ENCODE data around the gene NXPE2. TPM values are rescaled to one million over a fixed set of nuclear protein-coding genes. Genes with fewer than 3 reads are reported as not detected.
A peak's percentile ranks its signal among the peaks of the same experiment; 100 is the strongest.

NXPE2 gene
- total RNA-seq, 1 donor from 2014 or later: not detected

- no peak overlapping the region for H3K4me3 Mint-ChIP-seq
- H3K4me1 ChIP-seq: no peaks in the 10 kb centered on the region
- no peak overlapping the region for H3K27ac ChIP-seq
- DNase-seq (ENCODE audit: low spot score): no peak
- peaks cover 5% of the 10 kb centered on the region for H3K27me3 Mint-ChIP-seq (ENCODE audit: insufficient read depth, low read depth)
- H3K27me3 ChIP-seq: no peaks in the 10 kb centered on the region
- peaks cover 4% of the 10 kb centered on the region for H3K36me3 Mint-ChIP-seq
- no peaks in the 10 kb centered on the region for H3K36me3 ChIP-seq
- no peaks in the 10 kb centered on the region for H3K79me2 ChIP-seq (ENCODE audit: low read depth)
- no peak overlapping the region for H2AFZ ChIP-seq (replicated peaks)
- no peaks in the 10 kb centered on the region for H4K20me1 ChIP-seq (ENCODE audit: low read depth)
- no peak overlapping the region for H3K4me3 ChIP-seq
- H3K27ac Mint-ChIP-seq: no peak overlapping the region
- peaks cover 22% of the 10 kb centered on the region for H3K9me3 ChIP-seq (ENCODE audit: low read depth)
- H3K4me1 Mint-ChIP-seq: no peaks in the 10 kb centered on the region
- TF ChIP-seq EZH2phosphoT487 (IDR thresholded peaks at IDR 0.05) (no peak), EZH2 (IDR thresholded peaks at IDR 0.05) (no peak)
- TF ChIP-seq, protein P1, sequence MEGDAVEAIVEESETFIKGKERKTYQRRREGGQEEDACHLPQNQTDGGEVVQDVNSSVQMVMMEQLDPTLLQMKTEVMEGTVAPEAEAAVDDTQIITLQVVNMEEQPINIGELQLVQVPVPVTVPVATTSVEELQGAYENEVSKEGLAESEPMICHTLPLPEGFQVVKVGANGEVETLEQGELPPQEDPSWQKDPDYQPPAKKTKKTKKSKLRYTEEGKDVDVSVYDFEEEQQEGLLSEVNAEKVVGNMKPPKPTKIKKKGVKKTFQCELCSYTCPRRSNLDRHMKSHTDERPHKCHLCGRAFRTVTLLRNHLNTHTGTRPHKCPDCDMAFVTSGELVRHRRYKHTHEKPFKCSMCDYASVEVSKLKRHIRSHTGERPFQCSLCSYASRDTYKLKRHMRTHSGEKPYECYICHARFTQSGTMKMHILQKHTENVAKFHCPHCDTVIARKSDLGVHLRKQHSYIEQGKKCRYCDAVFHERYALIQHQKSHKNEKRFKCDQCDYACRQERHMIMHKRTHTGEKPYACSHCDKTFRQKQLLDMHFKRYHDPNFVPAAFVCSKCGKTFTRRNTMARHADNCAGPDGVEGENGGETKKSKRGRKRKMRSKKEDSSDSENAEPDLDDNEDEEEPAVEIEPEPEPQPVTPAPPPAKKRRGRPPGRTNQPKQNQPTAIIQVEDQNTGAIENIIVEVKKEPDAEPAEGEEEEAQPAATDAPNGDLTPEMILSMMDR (IDR thresholded peaks at IDR 0.05): no peak
- no peak overlapping the region for H3K4me2 ChIP-seq
- no peaks in the 10 kb centered on the region for H3F3A ChIP-seq (ENCODE audit: low read depth)
- H3K9ac ChIP-seq: no peak overlapping the region
- peaks cover 16% of the 10 kb centered on the region for H3K9me3 Mint-ChIP-seq
Measured at GRCh38 chr11:114679505-114679904, 1.2 kb downstream of the NXPE2 start.

DNA sequence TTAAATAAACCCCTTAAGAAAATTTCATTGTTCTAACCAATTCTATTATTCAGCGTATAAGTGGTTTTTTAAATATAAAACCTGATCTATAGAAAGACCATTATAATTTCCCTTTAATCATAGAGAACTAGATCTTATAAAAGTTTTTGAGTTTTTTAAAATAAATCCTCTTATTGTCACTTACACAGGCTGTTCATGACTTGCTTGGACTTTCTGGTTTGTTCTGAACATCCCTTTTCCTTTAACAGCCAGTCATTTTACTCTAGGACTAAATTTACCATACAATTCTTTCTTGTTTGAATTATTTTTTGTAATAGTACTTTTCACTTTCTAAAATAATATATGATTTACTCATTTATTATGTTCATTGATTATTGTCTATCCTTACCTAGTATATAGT, 4.7 kb downstream of the NXPE2 start:
- Mint-ChIP-seq H3K9me3 (peaks cover 20% of the 10 kb centered on the region), H3K4me1 (no peaks in the 10 kb centered on the region), H3K4me3 (no peak overlapping the region), H3K36me3 (peaks cover 4% of the 10 kb centered on the region), H3K27me3 (ENCODE audit: insufficient read depth, low read depth) (peaks cover 5% of the 10 kb centered on the region), H3K27ac (no peak overlapping the region)
- Histone ChIP-seq H3K9me3 (ENCODE audit: low read depth) (peaks cover 22% of the 10 kb centered on the region), H3F3A (ENCODE audit: low read depth) (no peaks in the 10 kb centered on the region), H3K9ac (no peak overlapping the region), H3K79me2 (ENCODE audit: low read depth) (no peaks in the 10 kb centered on the region), H3K27ac (no peak overlapping the region), H3K4me3 (no peak overlapping the region), H2AFZ (replicated peaks) (no peak overlapping the region), H3K4me1 (no peaks in the 10 kb centered on the region), H3K36me3 (no peaks in the 10 kb centered on the region), H3K27me3 (no peaks in the 10 kb centered on the region), H4K20me1 (ENCODE audit: low read depth) (no peaks in the 10 kb centered on the region), H3K4me2 (no peak overlapping the region)
- TF ChIP-seq EZH2phosphoT487 (IDR thresholded peaks at IDR 0.05) (no peak), EZH2 (IDR thresholded peaks at IDR 0.05) (no peak)
- TF ChIP-seq, protein P1 (IDR thresholded peaks at IDR 0.05): no peak
- peak; percentile 22 for DNase-seq (ENCODE audit: low spot score)

GRCh38 chr11:114684636-114685035, 6.3 kb downstream of the NXPE2 start:
- Histone ChIP-seq H2AFZ (replicated peaks) (no peak overlapping the region), H3K9me3 (ENCODE audit: low read depth) (peaks cover 22% of the 10 kb centered on the region), H3K27me3 (no peaks in the 10 kb centered on the region), H4K20me1 (ENCODE audit: low read depth) (no peaks in the 10 kb centered on the region), H3K4me3 (no peak overlapping the region), H3K36me3 (no peaks in the 10 kb centered on the region), H3K4me1 (no peaks in the 10 kb centered on the region), H3K27ac (no peak overlapping the region), H3K79me2 (ENCODE audit: low read depth) (no peaks in the 10 kb centered on the region), H3K4me2 (no peak overlapping the region), H3K9ac (no peak overlapping the region), H3F3A (ENCODE audit: low read depth) (no peaks in the 10 kb centered on the region)
- Mint-ChIP-seq H3K4me1 (peaks cover 3% of the 10 kb centered on the region), H3K36me3 (peaks cover 4% of the 10 kb centered on the region), H3K27me3 (ENCODE audit: insufficient read depth, low read depth) (peaks cover 3% of the 10 kb centered on the region), H3K4me3 (no peak overlapping the region), H3K27ac (no peak overlapping the region), H3K9me3 (peaks cover 28% of the 10 kb centered on the region)
- DNase-seq (ENCODE audit: low spot score): no peak
- TF ChIP-seq, protein P1 (IDR thresholded peaks at IDR 0.05): no peak
- TF ChIP-seq EZH2phosphoT487 (IDR thresholded peaks at IDR 0.05) (no peak), EZH2 (IDR thresholded peaks at IDR 0.05) (no peak)
